T-helper 1 cell treated with Interleukin-12 subunit alpha and Interleukin-12 subunit beta and Interleukin-4 antibody, amounts not matched to agents 30 ng/mL and 1 ng/mL, for 36 hours (primary cell): ENCODE measurements around the gene EXOSC6. TPM values are rescaled to one million over a fixed set of nuclear protein-coding genes. Genes with fewer than 3 reads are reported as not detected.
"Not testable (repeated sequence)": the region's sequence is repeated elsewhere in the genome, so short reads cannot be mapped to it uniquely, and the experiment has no call there.

Experiments
- intact Hi-C: fragments of 100-400 bp; cut with micrococcal nuclease; formaldehyde crosslinking; loops from one replicate; pipeline ENCODE4 v1.15.1; 2024
- total RNA-seq: library from RNA; stranded (reverse); gene quantifications from 2 replicates; pipeline ENCODE4 v1.2.3, GENCODE V29; 2022

The EXOSC6 gene
- total RNA-seq, 1 donor from 2014 or later: 27.5 TPM

- intact Hi-C loops: loop anchor here (10.0 kb wide), 1 partner anchor 923 kb away; the partner anchor contains the start of genes COG8, NIP7 and PDF
These were observed 5.7 kb upstream of the EXOSC6 start for GRCh38 chr16:70257391-70257790.

DNA sequence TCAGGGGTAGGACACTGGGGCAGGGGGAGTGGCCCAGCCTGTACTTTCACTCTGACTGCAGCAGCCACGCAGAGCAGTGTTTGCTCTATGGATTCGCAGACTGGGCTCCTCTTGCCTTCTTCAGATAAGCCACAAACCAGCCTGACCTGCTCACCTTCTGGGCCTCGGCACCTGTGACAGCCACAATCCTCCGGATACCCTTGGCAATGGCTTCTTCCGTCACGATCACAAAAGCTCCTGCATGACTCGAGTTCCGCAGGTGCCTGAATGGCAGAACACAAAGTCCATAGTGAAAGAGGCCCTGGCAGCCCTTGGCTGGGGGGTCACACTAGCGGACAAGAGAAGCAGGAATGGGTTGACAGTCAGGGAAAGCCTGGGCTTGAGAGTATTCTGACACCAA lies 3.8 kb upstream of the EXOSC6 start:
- intact Hi-C loops: loop anchor here (10.0 kb wide), 1 partner anchor 921 kb away; the partner anchor contains the start of genes COG8, NIP7 and PDF

- intact Hi-C loops: loop anchor here (5.0 to 10.0 kb wide), 3 partner anchors 182 to 1068 kb away; partner anchors contain the start of genes COG8, NIP7, PDF and SNTB2
These were observed 3.2 kb upstream of the EXOSC6 start for GRCh38 chr16:70254965-70255286.

DNA sequence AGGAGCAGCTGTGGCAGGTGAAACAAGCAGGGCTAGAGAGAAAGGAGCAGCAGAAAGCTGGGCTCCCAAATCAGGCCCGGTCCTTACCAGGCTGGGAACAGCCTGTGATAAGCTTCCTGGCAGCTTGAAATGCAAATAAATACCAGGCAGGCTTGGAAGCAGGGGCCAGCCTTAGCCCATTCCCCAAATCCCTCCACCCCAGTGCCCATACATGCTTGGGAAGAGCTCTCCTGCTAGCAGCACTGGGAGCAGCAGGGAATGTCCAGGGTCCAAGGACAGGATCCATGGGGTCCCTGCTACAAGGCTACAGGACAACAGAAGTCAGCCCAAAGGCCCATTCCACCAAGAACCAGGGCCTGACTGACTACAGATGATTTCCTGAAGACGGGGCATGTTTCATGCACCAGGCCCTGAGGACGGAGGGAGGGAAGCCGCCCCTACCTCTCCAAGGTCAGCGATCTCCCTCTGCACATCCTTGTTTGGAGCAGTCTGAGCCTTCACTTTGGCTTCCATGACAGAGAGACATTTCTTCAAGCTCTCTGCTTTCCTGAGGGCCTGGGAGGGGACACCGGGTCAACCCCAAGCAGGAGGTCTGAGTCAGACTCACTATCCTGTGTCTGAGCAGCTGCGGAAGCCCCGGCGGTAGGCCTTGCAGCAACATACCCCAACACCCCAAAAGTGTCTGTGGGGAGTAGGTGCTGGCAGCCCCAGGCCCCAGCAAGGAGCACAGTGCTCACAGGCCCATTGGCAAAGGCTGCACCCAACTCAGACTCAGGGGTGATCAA lies 2.6 kb upstream of the EXOSC6 start:
- intact Hi-C loops: loop anchor here (5.0 to 10.0 kb wide), 3 partner anchors 183 to 1067 kb away; partner anchors contain the start of genes COG8, NIP7, PDF and SNTB2

DNA sequence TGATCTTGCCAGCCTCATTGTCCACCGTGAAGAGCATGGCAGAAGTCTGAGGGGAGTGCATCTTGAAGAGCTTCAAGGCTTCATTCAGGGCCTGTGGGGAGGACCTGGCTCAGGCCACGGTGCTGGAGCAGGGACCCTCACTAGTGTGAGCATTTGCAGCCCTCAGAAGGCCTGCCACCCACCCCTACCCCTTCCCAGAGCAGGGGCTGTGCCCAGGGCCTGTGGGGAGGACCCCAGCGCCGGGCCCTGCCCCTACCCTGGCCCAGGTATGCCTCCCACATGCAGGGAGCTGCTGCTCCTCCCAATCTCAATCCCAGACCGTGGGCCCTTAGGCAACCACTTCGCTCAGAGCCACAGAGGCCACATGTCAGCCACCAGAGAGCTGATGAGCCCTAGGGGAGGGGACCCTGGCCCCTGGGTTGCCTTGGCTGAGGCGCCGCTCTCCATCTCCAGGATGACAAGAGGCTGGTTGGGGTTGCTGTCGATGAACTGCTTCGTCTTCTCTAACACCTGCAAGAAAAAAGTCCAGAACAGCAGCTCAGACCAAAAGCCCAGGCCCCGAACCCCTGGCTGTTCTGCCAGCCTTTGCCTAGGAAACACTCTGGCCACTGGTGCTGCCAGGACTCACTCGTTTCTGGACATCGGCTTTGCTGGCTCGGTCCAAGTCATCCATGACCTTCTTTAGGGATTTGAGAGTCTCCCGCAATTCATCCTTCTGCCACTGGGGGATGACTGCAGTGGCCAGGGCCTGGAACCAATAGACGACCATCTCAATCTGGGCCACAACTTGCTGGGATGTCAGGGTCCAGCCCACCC lies 1.8 kb upstream of the EXOSC6 start:
- intact Hi-C loops: loop anchor here (2.0 to 10.0 kb wide), 4 partner anchors 93 to 1066 kb away; partner anchors contain the start of genes COG8, DDX19A, NIP7 and PDF

DNA sequence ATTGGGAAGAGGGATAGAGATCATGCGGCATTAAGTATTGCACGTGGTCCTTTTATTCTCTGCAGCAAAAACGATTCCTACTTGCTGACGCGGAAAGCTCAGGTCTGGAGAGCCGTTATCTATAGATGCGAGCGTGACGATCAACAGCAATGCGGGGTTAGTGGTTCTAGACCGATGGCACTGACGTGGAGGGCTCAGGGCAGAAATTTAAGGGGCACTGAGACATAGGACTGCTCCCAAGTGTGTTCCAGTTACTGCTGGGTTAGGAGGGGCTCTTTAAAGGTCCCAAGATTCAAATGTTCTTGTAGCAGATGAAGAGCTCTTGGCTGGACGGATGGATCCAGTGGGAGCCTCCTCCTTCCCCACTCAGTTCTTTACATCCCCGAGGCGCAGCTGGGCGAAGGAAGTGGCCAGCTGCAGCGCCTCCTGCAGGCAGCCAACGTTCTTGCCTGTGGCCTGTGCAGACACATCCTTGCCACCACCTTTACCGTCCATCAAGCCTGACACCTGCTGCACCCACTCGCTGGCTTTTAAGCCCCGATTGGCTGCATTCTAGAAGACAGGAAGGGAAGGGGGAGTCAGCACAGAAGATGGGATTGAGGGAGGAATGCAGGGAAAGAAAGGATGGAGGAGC lies 732 bp upstream of the EXOSC6 start:
- intact Hi-C loops: loop anchor here (1.0 to 10.0 kb wide), 7 partner anchors 31 to 1065 kb away; partner anchors contain the start of genes AARS1, COG4, COG8 and DDX19A

DNA sequence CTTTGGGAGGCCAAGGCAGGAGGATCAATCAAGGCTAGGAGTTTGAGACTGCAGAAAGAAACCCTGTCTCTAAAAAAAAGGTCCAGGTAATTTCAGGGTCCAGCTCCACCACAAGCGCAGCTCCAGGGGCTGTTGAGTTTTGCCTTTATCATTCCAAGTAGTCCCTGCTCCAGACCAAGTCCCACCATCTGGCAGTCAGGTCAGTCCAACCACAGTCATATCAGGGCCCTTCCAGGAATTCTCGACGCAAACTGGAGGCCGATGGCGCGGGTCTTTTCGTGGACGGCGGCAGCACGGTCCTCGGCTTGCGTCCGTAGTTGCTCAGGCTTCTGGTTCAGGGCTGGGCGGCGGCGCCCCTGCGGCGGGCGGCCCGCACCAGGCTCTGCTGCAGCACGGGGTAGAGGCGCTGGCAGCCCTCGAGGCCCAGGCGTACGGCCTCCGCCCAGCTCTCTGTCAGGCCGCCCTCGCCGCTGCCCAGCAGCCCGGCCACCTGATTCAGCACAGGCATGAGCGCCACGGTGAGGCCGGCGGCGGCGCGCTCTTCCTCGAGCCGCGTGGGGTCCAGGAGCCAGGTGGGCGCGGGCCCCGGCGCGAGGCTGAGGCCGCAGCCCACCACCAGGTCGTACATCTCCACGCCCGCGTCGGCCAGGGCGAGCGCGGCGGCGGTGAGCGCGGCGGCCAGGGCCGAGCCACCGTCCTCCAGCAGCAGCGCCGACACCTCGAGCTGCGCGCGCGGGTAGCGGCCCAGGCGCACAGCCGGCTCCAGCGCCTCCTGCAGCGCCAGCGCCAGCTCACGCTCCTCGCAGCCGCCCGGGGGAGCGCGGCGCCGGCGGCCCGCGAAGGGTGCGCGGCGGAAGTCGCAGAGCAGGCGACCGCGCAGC lies 752 bp downstream of the EXOSC6 start:
- intact Hi-C loops: loop anchor here (5.0 to 10.0 kb wide), 3 partner anchors 186 to 1064 kb away; partner anchors contain the start of genes COG8, NIP7, PDF and SNTB2

- intact Hi-C loops: loop anchor here (5.0 to 10.0 kb wide), 3 partner anchors 188 to 1062 kb away; partner anchors contain the start of genes COG8, NIP7, PDF and SNTB2
These were observed 2.0 kb downstream of the EXOSC6 start for GRCh38 chr16:70249697-70250096.

DNA sequence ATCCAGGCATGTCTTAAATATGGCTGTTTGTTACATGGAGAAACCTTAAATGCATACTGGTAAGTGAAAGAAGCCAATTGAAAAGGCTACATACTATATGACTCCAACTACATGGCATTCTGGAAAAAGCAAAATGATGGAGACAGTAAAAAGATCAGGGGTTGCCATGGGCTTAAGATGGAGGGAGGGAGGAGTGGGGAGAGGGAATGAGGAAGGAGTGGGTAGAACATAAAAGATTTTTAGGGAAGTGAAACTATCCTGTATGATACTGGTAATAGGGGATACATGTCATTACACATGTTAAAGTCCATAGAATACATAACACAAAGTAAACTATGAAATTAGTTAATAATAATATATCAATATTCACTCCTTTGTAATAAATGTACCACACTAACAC lies 13.0 kb downstream of the EXOSC6 start:
- intact Hi-C loops: not testable (repeated sequence)

DNA sequence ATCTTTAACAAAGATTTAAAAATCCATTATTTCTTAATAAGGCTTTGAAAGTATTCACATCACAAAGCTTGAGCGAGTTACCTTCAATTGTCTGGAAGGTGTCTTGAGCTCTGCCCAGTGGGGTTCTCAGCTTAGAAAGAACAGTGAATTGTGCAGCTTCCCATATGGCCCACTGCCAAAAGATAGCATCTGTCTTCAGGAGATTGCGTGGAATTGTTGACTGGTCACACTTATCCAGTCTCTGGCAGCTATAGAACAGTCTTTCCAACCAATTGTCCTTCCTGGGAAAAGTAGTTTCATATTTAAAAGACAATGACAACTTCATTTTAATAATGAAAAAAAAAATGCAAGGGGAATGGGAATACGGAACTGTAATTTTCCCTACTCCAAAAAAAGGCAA lies 19.9 kb downstream of the EXOSC6 start:
- intact Hi-C loops: not testable (repeated sequence)

DNA sequence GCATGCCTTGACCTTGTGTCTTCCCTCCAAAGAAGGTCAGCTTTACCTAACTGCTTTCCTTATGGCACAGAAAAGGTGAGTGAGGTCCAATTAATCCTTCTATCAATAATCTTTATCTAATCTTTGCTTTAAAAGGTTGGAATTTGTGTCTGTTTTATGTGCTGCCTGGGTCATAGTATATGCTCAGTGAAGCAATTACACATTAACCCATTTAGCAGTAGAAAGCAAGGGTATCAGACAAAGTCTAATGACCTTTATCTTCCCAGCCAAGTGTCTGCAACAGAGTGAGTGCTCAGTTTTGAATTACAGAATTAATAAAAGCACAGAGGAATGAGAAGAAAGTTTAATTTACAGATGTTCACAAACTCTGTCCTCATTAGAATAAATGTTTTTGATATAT lies 25.7 kb downstream of the EXOSC6 start:
- intact Hi-C loops: not testable (repeated sequence)

DNA sequence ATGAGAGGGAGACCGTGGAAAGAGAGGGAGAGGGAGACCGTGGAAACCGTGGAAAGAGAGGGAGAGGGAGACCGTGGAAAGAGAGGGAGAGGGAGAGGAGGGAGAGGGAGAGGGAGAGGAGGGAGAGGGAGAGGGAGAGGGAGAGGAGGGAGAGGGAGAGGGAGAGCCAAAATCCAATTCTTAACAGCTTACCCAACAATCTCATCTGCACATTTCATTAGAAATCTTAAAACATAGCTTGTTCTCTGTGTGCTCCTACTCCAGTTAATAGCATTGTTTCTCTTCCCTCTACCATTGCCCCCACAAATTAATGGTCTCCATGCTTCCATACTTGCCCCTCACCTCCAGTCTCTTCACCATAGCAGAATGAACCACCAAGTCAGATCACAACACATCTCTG lies 26.3 kb downstream of the EXOSC6 start:
- intact Hi-C loops: not testable (repeated sequence)

DNA sequence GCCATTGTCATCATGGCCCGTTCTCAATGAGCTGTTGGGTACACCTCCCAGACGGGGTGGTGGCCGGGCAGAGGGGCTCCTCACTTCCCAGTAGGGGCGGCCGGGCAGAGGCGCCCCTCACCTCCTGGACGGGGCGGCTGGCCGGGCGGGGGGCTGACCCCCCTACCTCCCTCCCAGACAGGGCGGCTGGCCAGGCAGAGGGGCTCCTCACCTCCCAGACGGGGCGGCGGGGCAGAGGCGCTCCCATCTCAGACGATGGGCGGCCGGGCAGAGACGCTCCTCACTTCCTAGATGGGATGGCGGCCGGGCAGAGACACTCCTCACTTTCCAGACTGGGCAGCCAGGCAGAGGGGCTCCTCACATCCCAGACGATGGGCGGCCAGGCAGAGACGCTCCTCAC lies 27.1 kb downstream of the EXOSC6 start:
- intact Hi-C loops: not testable (repeated sequence)

DNA sequence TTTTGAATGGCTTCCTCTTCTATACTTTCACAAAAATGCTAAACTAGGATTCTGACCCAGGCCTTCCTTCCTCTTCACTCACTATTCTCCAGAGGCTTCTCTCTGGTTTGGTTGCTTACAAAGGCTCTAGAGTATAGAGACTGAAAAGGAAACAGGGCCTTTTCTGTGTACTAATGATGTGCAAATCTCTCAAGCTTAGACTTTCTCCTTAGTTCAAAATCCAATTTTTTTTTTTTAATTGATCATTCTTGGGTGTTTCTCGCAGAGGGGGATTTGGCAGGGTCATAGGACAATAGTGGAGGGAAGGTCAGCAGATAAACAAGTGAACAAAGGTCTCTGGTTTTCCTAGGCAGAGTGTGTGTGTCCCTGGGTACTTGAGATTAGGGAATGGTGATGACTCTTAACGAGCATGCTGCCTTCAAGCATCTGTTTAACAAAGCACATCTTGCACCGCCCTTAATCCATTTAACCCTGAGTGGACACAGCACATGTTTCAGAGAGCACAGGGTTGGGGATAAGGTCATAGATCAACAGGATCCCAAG lies 27.7 kb downstream of the EXOSC6 start:
- intact Hi-C loops: not testable (repeated sequence)

DNA sequence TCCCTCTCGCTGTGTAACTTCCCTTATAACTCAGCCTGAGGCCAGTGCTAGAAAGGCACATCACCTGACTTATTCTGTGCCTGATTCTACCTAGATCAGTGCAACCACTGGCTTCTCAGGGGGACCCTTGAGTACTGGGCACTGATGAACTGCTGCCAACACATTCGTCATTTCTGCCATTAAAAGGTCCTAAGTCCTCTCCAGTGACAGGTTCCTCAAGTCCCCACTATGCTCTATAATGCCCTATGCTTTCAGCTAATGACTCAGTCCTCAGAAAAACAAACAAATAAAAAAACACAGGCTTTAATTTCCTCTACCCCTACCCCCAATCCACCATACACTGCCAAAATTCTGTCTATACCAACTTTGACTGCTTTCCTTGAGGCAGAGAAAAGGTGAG lies 28.5 kb downstream of the EXOSC6 start:
- intact Hi-C loops: not testable (repeated sequence)

DNA sequence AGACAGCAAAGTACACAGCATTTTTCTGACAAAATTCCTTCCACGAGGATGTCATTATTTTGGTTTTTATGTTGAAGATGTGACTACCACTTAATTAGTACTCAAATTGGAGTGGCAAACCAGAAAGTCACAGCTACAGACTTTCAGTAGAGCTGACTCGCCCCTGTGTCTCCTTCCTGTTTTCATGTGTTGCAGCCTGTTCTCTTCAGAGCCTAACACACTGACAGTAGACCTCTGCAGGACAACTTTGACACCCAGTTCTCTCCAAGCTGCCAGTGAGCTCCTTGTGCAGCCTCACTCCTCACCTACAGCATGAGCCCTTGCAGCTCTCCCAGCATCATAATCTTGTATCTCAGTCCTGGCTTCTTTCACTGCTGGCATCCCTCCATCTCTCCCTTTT lies 29.2 kb downstream of the EXOSC6 start:
- intact Hi-C loops: not testable (repeated sequence)

GRCh38 chr16:70218586-70218985 lies 33.2 kb downstream of the EXOSC6 start:
- intact Hi-C loops: not testable (repeated sequence)

DNA sequence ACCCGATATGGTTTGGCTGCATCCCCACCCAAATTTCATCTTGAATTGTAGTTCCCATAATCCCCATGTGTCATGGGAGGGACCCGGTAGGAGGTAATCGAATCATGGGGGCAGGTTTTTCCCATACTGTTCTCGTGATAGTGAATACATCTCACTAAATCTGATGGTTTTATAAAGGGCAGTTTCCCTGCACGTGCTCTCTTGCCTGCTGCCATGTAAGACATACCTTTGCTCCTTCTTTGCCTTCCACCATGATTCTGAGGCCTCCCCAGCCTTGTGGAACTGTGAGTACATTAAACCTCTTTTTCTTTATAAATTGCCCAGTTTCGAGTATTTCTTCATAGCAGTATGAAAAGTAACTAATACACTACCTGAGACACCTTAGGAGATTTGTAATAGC lies 45.4 kb downstream of the EXOSC6 start:
- intact Hi-C loops: not testable (repeated sequence)

DNA sequence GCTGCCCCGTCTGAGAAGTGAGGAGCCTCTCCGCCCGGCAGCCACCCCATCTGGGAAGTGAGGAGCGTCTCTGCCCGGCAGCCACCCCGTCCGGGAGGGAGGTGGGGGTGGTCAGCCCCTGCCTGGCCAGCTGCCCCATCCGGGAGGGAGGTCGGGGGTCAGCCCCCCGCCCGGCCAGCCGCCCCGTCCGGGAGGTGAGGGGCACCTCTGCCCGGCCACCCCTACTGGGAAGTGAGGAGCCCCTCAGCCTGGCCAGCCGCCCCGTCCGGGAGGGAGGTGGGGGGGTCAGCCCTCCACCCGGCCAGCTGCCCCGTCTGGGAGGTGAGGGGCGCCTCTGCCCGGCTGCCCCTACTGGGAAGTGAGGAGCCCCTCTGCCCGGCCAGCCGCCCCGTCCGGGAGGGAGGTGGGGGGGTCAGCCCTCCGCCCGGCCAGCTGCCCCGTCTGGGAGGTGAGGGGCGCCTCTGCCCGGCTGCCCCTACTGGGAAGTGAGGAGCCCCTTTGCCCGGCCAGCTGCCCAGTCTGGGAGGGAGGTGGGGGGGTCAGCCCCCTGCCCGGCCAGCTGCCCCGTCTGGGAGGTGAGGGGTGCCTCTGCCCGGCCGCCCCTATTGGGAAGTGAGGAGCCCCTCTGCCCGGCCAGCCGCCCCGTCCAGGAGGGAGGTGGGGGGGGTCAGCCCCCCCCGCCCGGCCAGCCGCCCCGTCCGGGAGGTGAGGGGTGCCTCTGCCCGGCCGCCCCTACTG lies 46.9 kb downstream of the EXOSC6 start:
- intact Hi-C loops: not testable (repeated sequence)
